Measurements from ENCODE around the gene BIN1. TPM values are rescaled to one million over a fixed set of nuclear protein-coding genes. Genes with fewer than 3 reads are reported as not detected.

The BIN1 gene
- total and polyA plus RNA-seq, 2 of the 4 experiments (the other 2 are of a cell fraction): 18.1 to 25.7 TPM

DNA sequence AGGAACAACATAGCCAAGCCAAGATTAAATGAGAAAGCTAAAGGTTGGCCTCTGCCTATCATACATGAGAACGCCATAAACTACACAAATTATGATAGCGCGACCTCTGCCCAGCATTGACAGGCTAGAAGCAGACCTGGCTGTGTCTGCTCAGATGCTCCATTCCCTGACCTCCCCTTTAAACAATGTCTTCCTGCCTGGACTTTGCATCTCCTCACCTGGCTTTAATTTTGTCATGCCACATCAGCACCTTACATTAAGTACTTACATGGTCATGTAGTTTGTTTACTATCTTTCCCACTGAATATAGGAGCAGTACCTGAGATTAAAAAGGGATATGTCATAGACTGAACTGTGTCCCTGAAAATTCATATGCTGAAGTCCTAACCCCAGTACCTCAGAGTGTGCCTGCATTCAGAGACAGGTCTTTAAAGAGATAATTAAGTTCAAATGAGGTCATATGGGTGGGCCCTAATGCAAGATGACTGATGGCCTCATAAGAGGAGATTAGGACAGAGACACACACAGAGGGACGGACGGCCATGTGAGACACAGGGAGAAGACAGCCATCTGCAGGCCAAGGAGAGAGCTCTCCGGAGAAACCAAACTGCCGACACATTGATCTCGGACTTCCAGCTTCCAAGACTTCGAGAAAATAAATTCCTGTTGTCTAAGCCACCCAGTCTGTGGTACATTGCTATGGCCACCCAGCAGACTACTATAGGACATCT lies 103.7 kb downstream of the BIN1 start:
- Histone ChIP-seq H2AK5ac (ENCODE audit: low read depth, low read length) (no peak overlapping the region), H2BK20ac (ENCODE audit: low read depth, low read length) (no peak overlapping the region), H4K8ac (ENCODE audit: low read depth in 2 of 2, low read length in 2 of 2) (no peak overlapping the region), H2AFZ (replicated peaks; ENCODE audit: low read length, poor library complexity) (no peak overlapping the region), H3K9me3 (ENCODE audit: control insufficient read depth, insufficient read depth, low read length) (no peaks in the 10 kb centered on the region), H2BK5ac (ENCODE audit: low read depth, low read length, poor library complexity, severe bottlenecking) (no peak overlapping the region), H3K9ac (ENCODE audit: low read depth, low read length) (no peak overlapping the region), H3K4me2 (ENCODE audit: low read depth, low read length) (no peak overlapping the region), H3K4ac (ENCODE audit: low read depth, low read length) (no peak overlapping the region), H3K4me3 (ENCODE audit: insufficient read depth, low read depth, low read length) (no peak overlapping the region), H3K36me3 (ENCODE audit: control insufficient read depth, insufficient read depth, low read length) (no peaks in the 10 kb centered on the region), H3K56ac (ENCODE audit: extremely low read depth, insufficient read depth, low read length) (no peak overlapping the region), H3K18ac (ENCODE audit: low read depth, low read length) (no peak overlapping the region), H4K5ac (ENCODE audit: low read depth, low read length) (no peak overlapping the region), H2BK120ac (ENCODE audit: low read depth, low read length) (no peak overlapping the region), H3K79me1 (ENCODE audit: low read depth in 1 of 2, low read length in 2 of 2) (no peaks in the 10 kb centered on the region), H3K14ac (replicated peaks; ENCODE audit: low read depth, low read length) (no peak overlapping the region), H3K9me1 (ENCODE audit: insufficient read depth, low read length) (no peaks in the 10 kb centered on the region), H3K27me3 (ENCODE audit: control insufficient read depth, insufficient read depth, low read length) (peaks cover 3% of the 10 kb centered on the region), H3K27ac (ENCODE audit: insufficient read depth, low read length) (no peak overlapping the region), H3K4me1 (ENCODE audit: control insufficient read depth, insufficient read depth, low read length) (no peaks in the 10 kb centered on the region; the same call in 1 of the 2 replicates), H4K20me1 (ENCODE audit: insufficient read depth, low read length) (no peaks in the 10 kb centered on the region), H3K23ac (ENCODE audit: low read depth, low read length) (no peak overlapping the region), H2AK9ac (replicated peaks; ENCODE audit: low read depth, low read length, poor library complexity) (no peak overlapping the region), H2BK15ac (ENCODE audit: low read depth, low read length) (no peak overlapping the region), H4K91ac (ENCODE audit: insufficient read depth, low read depth, low read length) (no peak overlapping the region)
- POLR2A ChIA-PET (ENCODE audit: unreplicated experiment): no interaction called here
- TF ChIP-seq RAD21 (IDR thresholded peaks at IDR 0.05; ENCODE audit: low read length) (no peak), NFE2L2 (IDR thresholded peaks at IDR 0.05; ENCODE audit: low read depth, low read length) (no peak), MAZ (IDR thresholded peaks at IDR 0.05; ENCODE audit: borderline replicate concordance, low read depth, low read length) (no peak), RFX5 (IDR thresholded peaks at IDR 0.05; ENCODE audit: low read depth, low read length) (no peak), SMC3 (IDR thresholded peaks at IDR 0.05; ENCODE audit: low read depth, low read length) (no peak), MXI1 (IDR thresholded peaks at IDR 0.05; ENCODE audit: borderline replicate concordance, low read depth, low read length) (no peak), FOS (IDR thresholded peaks at IDR 0.05; ENCODE audit: low read depth, low read length) (no peak), BHLHE40 (IDR thresholded peaks at IDR 0.05; ENCODE audit: low read depth, low read length) (no peak), MAFK (IDR thresholded peaks at IDR 0.05; ENCODE audit: low read depth, low read length) (no peak), CEBPB (IDR thresholded peaks at IDR 0.05; ENCODE audit: low read depth, low read length) (no peak), POLR2A (IDR thresholded peaks at IDR 0.05; ENCODE audit: low read depth, low read length) (no peak), RCOR1 (IDR thresholded peaks at IDR 0.05; ENCODE audit: insufficient replicate concordance, low read length) (no peak), CHD1 (IDR thresholded peaks at IDR 0.05; ENCODE audit: low read depth, low read length) (no peak)
- TF ChIP-seq, protein P1, sequence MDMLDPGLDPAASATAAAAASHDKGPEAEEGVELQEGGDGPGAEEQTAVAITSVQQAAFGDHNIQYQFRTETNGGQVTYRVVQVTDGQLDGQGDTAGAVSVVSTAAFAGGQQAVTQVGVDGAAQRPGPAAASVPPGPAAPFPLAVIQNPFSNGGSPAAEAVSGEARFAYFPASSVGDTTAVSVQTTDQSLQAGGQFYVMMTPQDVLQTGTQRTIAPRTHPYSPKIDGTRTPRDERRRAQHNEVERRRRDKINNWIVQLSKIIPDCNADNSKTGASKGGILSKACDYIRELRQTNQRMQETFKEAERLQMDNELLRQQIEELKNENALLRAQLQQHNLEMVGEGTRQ (IDR thresholded peaks at IDR 0.05; ENCODE audit: low read depth, low read length): no peak
- TF ChIP-seq, protein P2, sequence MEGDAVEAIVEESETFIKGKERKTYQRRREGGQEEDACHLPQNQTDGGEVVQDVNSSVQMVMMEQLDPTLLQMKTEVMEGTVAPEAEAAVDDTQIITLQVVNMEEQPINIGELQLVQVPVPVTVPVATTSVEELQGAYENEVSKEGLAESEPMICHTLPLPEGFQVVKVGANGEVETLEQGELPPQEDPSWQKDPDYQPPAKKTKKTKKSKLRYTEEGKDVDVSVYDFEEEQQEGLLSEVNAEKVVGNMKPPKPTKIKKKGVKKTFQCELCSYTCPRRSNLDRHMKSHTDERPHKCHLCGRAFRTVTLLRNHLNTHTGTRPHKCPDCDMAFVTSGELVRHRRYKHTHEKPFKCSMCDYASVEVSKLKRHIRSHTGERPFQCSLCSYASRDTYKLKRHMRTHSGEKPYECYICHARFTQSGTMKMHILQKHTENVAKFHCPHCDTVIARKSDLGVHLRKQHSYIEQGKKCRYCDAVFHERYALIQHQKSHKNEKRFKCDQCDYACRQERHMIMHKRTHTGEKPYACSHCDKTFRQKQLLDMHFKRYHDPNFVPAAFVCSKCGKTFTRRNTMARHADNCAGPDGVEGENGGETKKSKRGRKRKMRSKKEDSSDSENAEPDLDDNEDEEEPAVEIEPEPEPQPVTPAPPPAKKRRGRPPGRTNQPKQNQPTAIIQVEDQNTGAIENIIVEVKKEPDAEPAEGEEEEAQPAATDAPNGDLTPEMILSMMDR (conservative IDR thresholded peaks at IDR 0.05; ENCODE audit: low read depth, low read length): no peak
- TF ChIP-seq, protein P3, sequence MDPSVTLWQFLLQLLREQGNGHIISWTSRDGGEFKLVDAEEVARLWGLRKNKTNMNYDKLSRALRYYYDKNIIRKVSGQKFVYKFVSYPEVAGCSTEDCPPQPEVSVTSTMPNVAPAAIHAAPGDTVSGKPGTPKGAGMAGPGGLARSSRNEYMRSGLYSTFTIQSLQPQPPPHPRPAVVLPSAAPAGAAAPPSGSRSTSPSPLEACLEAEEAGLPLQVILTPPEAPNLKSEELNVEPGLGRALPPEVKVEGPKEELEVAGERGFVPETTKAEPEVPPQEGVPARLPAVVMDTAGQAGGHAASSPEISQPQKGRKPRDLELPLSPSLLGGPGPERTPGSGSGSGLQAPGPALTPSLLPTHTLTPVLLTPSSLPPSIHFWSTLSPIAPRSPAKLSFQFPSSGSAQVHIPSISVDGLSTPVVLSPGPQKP (IDR thresholded peaks at IDR 0.05; ENCODE audit: borderline replicate concordance, low read depth, low read length): no peak
- intact Hi-C loops (cut with micrococcal nuclease) (no loop called here), dilution Hi-C loops (cut with HindIII; ENCODE audit: low sequenced_read_pairs, unreplicated experiment) (no loop called here), in situ Hi-C loops (cut with MboI; ENCODE audit: low sequenced_read_pairs) (no loop called here)
- ATAC-seq (ENCODE audit: low read depth) (no peak), DNase-seq (no peak)
- no TSS peak for BruUV-seq (replicated peaks)
- 52% methylated on average over 2 of the region's 9 CpGs; no CpG with 5 or more reads in 1 of the 2 experiments for WGBS, 2 experiments (ENCODE audit: extremely low coverage in 2 of 2, insufficient read length in 1 of 2)
- CTCF ChIA-PET: interaction anchor here (1.2 kb wide), 1 partner anchor 22 kb away, joined by 4 read pairs; no protein-coding TSS in a partner anchor

All from IMR-90 (cell line).